ENCODE data around the gene MED15.

Gene MED15

GRCh38 chr22:20531404-20532201 lies 24.2 kb downstream of the MED15 start:
- H3K4me3 ChIP-seq (ENCODE audit: low read length): no peak overlapping the region
- TF ChIP-seq EZH2phosphoT487 (IDR thresholded peaks at IDR 0.05; ENCODE audit: borderline replicate concordance, low read length): no peak
- no peak for TF ChIP-seq CTCF (IDR thresholded peaks at IDR 0.05; ENCODE audit: low read depth, low read length, poor library complexity, severe bottlenecking)
- H4K20me1 ChIP-seq (ENCODE audit: control insufficient read depth, insufficient read depth, low read depth, low read length): peaks cover 9% of the 10 kb centered on the region; the same call in 1 of the 2 replicates
- H3K36me3 ChIP-seq (ENCODE audit: control insufficient read depth, low read length): peaks cover 55% of the 10 kb centered on the region
- H3K79me2 ChIP-seq (ENCODE audit: control insufficient read depth, low read length): peaks cover 94% of the 10 kb centered on the region
- no peak overlapping the region for H3K4me2 ChIP-seq (ENCODE audit: low read length)
- no peaks in the 10 kb centered on the region for H3K9me3 ChIP-seq (ENCODE audit: control insufficient read depth, insufficient read depth, low read length)
- no peaks in the 10 kb centered on the region for H3F3A ChIP-seq (ENCODE audit: control insufficient read depth, insufficient read depth)
- no peaks in the 10 kb centered on the region for H3K27me3 ChIP-seq (ENCODE audit: control insufficient read depth, low read length)
- H3K4me1 ChIP-seq (ENCODE audit: control insufficient read depth, low read length): no peaks in the 10 kb centered on the region
- no peaks in the 10 kb centered on the region for H3K9me2 ChIP-seq (replicated peaks; ENCODE audit: control insufficient read depth, low read length)
- no peak overlapping the region for H3K27ac ChIP-seq (ENCODE audit: low read depth, low read length)

GRCh38 chr22:20532256-20532993 lies 25.0 kb downstream of the MED15 start:
- Histone ChIP-seq H3K9me2 (replicated peaks; ENCODE audit: control insufficient read depth, low read length) (no peaks in the 10 kb centered on the region), H3K4me2 (ENCODE audit: low read length) (no peak overlapping the region), H3K79me2 (ENCODE audit: control insufficient read depth, low read length) (peaks cover 93% of the 10 kb centered on the region), H3K36me3 (ENCODE audit: control insufficient read depth, low read length) (peaks cover 59% of the 10 kb centered on the region), H3K4me1 (ENCODE audit: control insufficient read depth, low read length) (no peaks in the 10 kb centered on the region), H4K20me1 (ENCODE audit: control insufficient read depth, insufficient read depth, low read depth, low read length) (0 out of 2 replicates have a peak, but pooled peaks cover 9% of the 10 kb centered on the region), H3K27ac (ENCODE audit: low read depth, low read length) (no peak overlapping the region), H3F3A (ENCODE audit: control insufficient read depth, insufficient read depth) (no peaks in the 10 kb centered on the region), H3K4me3 (ENCODE audit: low read length) (no peak overlapping the region), H3K27me3 (ENCODE audit: control insufficient read depth, low read length) (no peaks in the 10 kb centered on the region), H3K9me3 (ENCODE audit: control insufficient read depth, insufficient read depth, low read length) (no peaks in the 10 kb centered on the region)
- TF ChIP-seq CTCF (IDR thresholded peaks at IDR 0.05; ENCODE audit: low read depth, low read length, poor library complexity, severe bottlenecking) (no peak), EZH2phosphoT487 (IDR thresholded peaks at IDR 0.05; ENCODE audit: borderline replicate concordance, low read length) (no peak)

- Histone ChIP-seq H3K36me3 (ENCODE audit: control insufficient read depth, low read length) (peaks cover 62% of the 10 kb centered on the region), H3K27ac (ENCODE audit: low read depth, low read length) (no peak overlapping the region), H3K4me1 (ENCODE audit: control insufficient read depth, low read length) (no peaks in the 10 kb centered on the region), H3K9me3 (ENCODE audit: control insufficient read depth, insufficient read depth, low read length) (no peaks in the 10 kb centered on the region), H3K4me3 (ENCODE audit: low read length) (no peak overlapping the region), H3K27me3 (ENCODE audit: control insufficient read depth, low read length) (no peaks in the 10 kb centered on the region), H3K4me2 (ENCODE audit: low read length) (no peak overlapping the region), H3K9me2 (replicated peaks; ENCODE audit: control insufficient read depth, low read length) (no peaks in the 10 kb centered on the region), H4K20me1 (ENCODE audit: control insufficient read depth, insufficient read depth, low read depth, low read length) (0 out of 2 replicates have a peak, but pooled peaks cover 9% of the 10 kb centered on the region), H3F3A (ENCODE audit: control insufficient read depth, insufficient read depth) (no peaks in the 10 kb centered on the region), H3K79me2 (ENCODE audit: control insufficient read depth, low read length) (peaks cover 94% of the 10 kb centered on the region)
- no peak for TF ChIP-seq CTCF (IDR thresholded peaks at IDR 0.05; ENCODE audit: low read depth, low read length, poor library complexity, severe bottlenecking)
- no peak for TF ChIP-seq EZH2phosphoT487 (IDR thresholded peaks at IDR 0.05; ENCODE audit: borderline replicate concordance, low read length)
These were observed 25.9 kb downstream of the MED15 start for GRCh38 chr22:20533095-20533878.
